T-helper 17 cell (primary cell): ENCODE data around the gene ENOX2. TPM values are rescaled to one million over a fixed set of nuclear protein-coding genes. Genes with fewer than 3 reads are reported as not detected.

Experiments used
- ATAC-seq: fragments of 150-1000 bp; cut with Tn5 transposase; 2 replicates; pipeline ENCODE4 v1.10.0; 2021; ENCODE audit warnings: mild to moderate bottlenecking, moderate library complexity
- DNase-seq, 3 donors: peaks; one replicate each; pipeline versions ENCODE4 v3.0.0 to v3.0.0-alpha.2; 2020 to 2021
- H3K9me3 ChIP-seq: one replicate; pipeline ENCODE4 v1.7.0; 2013; ENCODE audit warnings: low read length, mild to moderate bottlenecking; ENCODE audit not compliant: control insufficient read depth, poor library complexity, severe bottlenecking
- H3K27ac Mint-ChIP-seq: one replicate; pipeline ENCODE4 v1.8.0; 2022; ENCODE audit warnings: mild to moderate bottlenecking, moderate library complexity, mixed read lengths
- H3K27me3 Mint-ChIP-seq: one replicate; pipeline ENCODE4 v1.8.0; 2022; ENCODE audit warnings: mixed read lengths
- H3K36me3 Mint-ChIP-seq: one replicate; pipeline ENCODE4 v1.8.0; 2022; ENCODE audit warnings: low read depth, mixed read lengths
- H3K4me1 Mint-ChIP-seq: one replicate; pipeline ENCODE4 v1.8.0; 2022; ENCODE audit warnings: mild to moderate bottlenecking, mixed read lengths
- H3K4me3 Mint-ChIP-seq: one replicate; pipeline ENCODE4 v1.8.0; 2022; ENCODE audit warnings: mild to moderate bottlenecking, moderate library complexity, mixed read lengths
- total RNA-seq, 4 donors: library from RNA in 2 of 4; stranded (reverse) in 2 of 4; gene quantifications; one replicate each; pipeline ENCODE4 v1.2.3 and lab custom pipeline; 2022 to 2026

The ENOX2 gene
- total RNA-seq, 2 donors from 2014 or later = 7.3 to 9.8 TPM

- H3K36me3 Mint-ChIP-seq = peaks cover 5% of the 10 kb centered on the region
- ATAC-seq (no peak), DNase-seq (no peak)
Measured at GRCh38 chrX:130902446-130902782, 595 bp downstream of the ENOX2 start.

GRCh38 chrX:130896802-130897501, 6.1 kb downstream of the ENOX2 start:
- H3K27me3 Mint-ChIP-seq = no peaks in the 10 kb centered on the region
- H3K4me3 Mint-ChIP-seq = no peak overlapping the region
- DNase-seq (no peak), ATAC-seq (no peak)
- H3K4me1 Mint-ChIP-seq = peaks cover 10% of the 10 kb centered on the region
- no peaks in the 10 kb centered on the region for H3K9me3 ChIP-seq
- peaks cover 5% of the 10 kb centered on the region for H3K36me3 Mint-ChIP-seq
- no peak overlapping the region for H3K27ac Mint-ChIP-seq

More at GRCh38 chrX:130902446-130902782, 595 bp downstream of the ENOX2 start:
- no peak overlapping the region for H3K27ac Mint-ChIP-seq
- H3K4me3 Mint-ChIP-seq = no peak overlapping the region
- peaks cover 5% of the 10 kb centered on the region for H3K27me3 Mint-ChIP-seq
- peaks cover 6% of the 10 kb centered on the region for H3K4me1 Mint-ChIP-seq
- no peaks in the 10 kb centered on the region for H3K9me3 ChIP-seq

- Mint-ChIP-seq H3K4me3 (no peak overlapping the region), H3K27me3 (no peaks in the 10 kb centered on the region), H3K27ac (no peak overlapping the region), H3K36me3 (peaks cover 5% of the 10 kb centered on the region), H3K4me1 (peaks cover 10% of the 10 kb centered on the region)
- ATAC-seq (no peak), DNase-seq (no peak)
- no peaks in the 10 kb centered on the region for H3K9me3 ChIP-seq
Measured at GRCh38 chrX:130896026-130896425, 7.0 kb downstream of the ENOX2 start.

- no peak for ATAC-seq
- Mint-ChIP-seq H3K27ac (no peak overlapping the region), H3K36me3 (peaks cover 5% of the 10 kb centered on the region), H3K4me3 (no peak overlapping the region), H3K4me1 (peaks cover 6% of the 10 kb centered on the region), H3K27me3 (no peaks in the 10 kb centered on the region)
- DNase-seq = no peak
- no peaks in the 10 kb centered on the region for H3K9me3 ChIP-seq
Measured at GRCh38 chrX:130895299-130895698, 7.7 kb downstream of the ENOX2 start.

GRCh38 chrX:130893356-130894085, 9.5 kb downstream of the ENOX2 start:
- H3K27ac Mint-ChIP-seq = no peak overlapping the region
- H3K9me3 ChIP-seq = no peaks in the 10 kb centered on the region
- H3K27me3 Mint-ChIP-seq = no peaks in the 10 kb centered on the region
- peaks cover 3% of the 10 kb centered on the region for H3K4me1 Mint-ChIP-seq
- H3K4me3 Mint-ChIP-seq = no peak overlapping the region
- H3K36me3 Mint-ChIP-seq = no peaks in the 10 kb centered on the region
- ATAC-seq = no peak
- DNase-seq = no peak

- Mint-ChIP-seq H3K4me1 (peaks cover 2% of the 10 kb centered on the region), H3K27me3 (no peaks in the 10 kb centered on the region), H3K36me3 (no peaks in the 10 kb centered on the region), H3K27ac (no peak overlapping the region), H3K4me3 (no peak overlapping the region)
- ATAC-seq = no peak
- H3K9me3 ChIP-seq = no peaks in the 10 kb centered on the region
- no peak for DNase-seq
Measured at GRCh38 chrX:130887376-130887775, 15.6 kb downstream of the ENOX2 start.

GRCh38 chrX:130885996-130886395, 17.0 kb downstream of the ENOX2 start:
- Mint-ChIP-seq H3K4me1 (peaks cover 2% of the 10 kb centered on the region), H3K36me3 (no peaks in the 10 kb centered on the region), H3K27me3 (no peaks in the 10 kb centered on the region), H3K4me3 (peak overlapping the region; percentile 60), H3K27ac (no peak overlapping the region)
- H3K9me3 ChIP-seq = no peaks in the 10 kb centered on the region
- ATAC-seq = peak; percentile 37
- no peak for DNase-seq

- no peaks in the 10 kb centered on the region for H3K36me3 Mint-ChIP-seq
- peaks cover 2% of the 10 kb centered on the region for H3K4me1 Mint-ChIP-seq
- H3K9me3 ChIP-seq = no peaks in the 10 kb centered on the region
- H3K4me3 Mint-ChIP-seq = peak overlapping the region; percentile 60
- H3K27me3 Mint-ChIP-seq = no peaks in the 10 kb centered on the region
- no peak for ATAC-seq
- DNase-seq = no peak
- no peak overlapping the region for H3K27ac Mint-ChIP-seq
Measured at GRCh38 chrX:130885508-130885907, 17.5 kb downstream of the ENOX2 start.

- no peaks in the 10 kb centered on the region for H3K36me3 Mint-ChIP-seq
- H3K4me3 Mint-ChIP-seq = no peak overlapping the region
- H3K9me3 ChIP-seq = no peaks in the 10 kb centered on the region
- H3K27ac Mint-ChIP-seq = no peak overlapping the region
- H3K4me1 Mint-ChIP-seq = peaks cover 2% of the 10 kb centered on the region
- no peaks in the 10 kb centered on the region for H3K27me3 Mint-ChIP-seq
- DNase-seq = no peak
- ATAC-seq = no peak
Measured at GRCh38 chrX:130884627-130885026, 18.4 kb downstream of the ENOX2 start.

GRCh38 chrX:130879869-130880268, 23.1 kb downstream of the ENOX2 start:
- DNase-seq (no peak), ATAC-seq (no peak)
- H3K9me3 ChIP-seq = no peaks in the 10 kb centered on the region
- H3K27me3 Mint-ChIP-seq = no peaks in the 10 kb centered on the region
- no peak overlapping the region for H3K4me3 Mint-ChIP-seq
- H3K4me1 Mint-ChIP-seq = peaks cover 8% of the 10 kb centered on the region
- no peak overlapping the region for H3K27ac Mint-ChIP-seq
- no peaks in the 10 kb centered on the region for H3K36me3 Mint-ChIP-seq

GRCh38 chrX:130878350-130879341, 24.4 kb downstream of the ENOX2 start:
- H3K27me3 Mint-ChIP-seq = no peaks in the 10 kb centered on the region
- no peak overlapping the region for H3K27ac Mint-ChIP-seq
- no peaks in the 10 kb centered on the region for H3K36me3 Mint-ChIP-seq
- peaks cover 8% of the 10 kb centered on the region for H3K4me1 Mint-ChIP-seq
- no peak for DNase-seq
- no peak overlapping the region for H3K4me3 Mint-ChIP-seq
- no peak for ATAC-seq
- no peaks in the 10 kb centered on the region for H3K9me3 ChIP-seq

- H3K27ac Mint-ChIP-seq = no peak overlapping the region
- no peaks in the 10 kb centered on the region for H3K9me3 ChIP-seq
- no peak overlapping the region for H3K4me3 Mint-ChIP-seq
- no peak for DNase-seq
- H3K27me3 Mint-ChIP-seq = no peaks in the 10 kb centered on the region
- H3K36me3 Mint-ChIP-seq = no peaks in the 10 kb centered on the region
- peaks cover 8% of the 10 kb centered on the region for H3K4me1 Mint-ChIP-seq
- ATAC-seq = no peak
Measured at GRCh38 chrX:130877892-130878341, 25.1 kb downstream of the ENOX2 start.

GRCh38 chrX:130876226-130876625, 26.8 kb downstream of the ENOX2 start:
- DNase-seq = no peak
- ATAC-seq = no peak
- Mint-ChIP-seq H3K36me3 (no peaks in the 10 kb centered on the region), H3K27me3 (no peaks in the 10 kb centered on the region), H3K27ac (no peak overlapping the region), H3K4me3 (no peak overlapping the region), H3K4me1 (peaks cover 8% of the 10 kb centered on the region)
- H3K9me3 ChIP-seq = no peaks in the 10 kb centered on the region
